ENCODE measurements around the gene CYBC1. TPM values are rescaled to one million over a fixed set of nuclear protein-coding genes. Genes with fewer than 3 reads are reported as not detected.

Gene CYBC1
- total RNA-seq, 1 experiment from 2014 or later: 71.7 TPM

DNA sequence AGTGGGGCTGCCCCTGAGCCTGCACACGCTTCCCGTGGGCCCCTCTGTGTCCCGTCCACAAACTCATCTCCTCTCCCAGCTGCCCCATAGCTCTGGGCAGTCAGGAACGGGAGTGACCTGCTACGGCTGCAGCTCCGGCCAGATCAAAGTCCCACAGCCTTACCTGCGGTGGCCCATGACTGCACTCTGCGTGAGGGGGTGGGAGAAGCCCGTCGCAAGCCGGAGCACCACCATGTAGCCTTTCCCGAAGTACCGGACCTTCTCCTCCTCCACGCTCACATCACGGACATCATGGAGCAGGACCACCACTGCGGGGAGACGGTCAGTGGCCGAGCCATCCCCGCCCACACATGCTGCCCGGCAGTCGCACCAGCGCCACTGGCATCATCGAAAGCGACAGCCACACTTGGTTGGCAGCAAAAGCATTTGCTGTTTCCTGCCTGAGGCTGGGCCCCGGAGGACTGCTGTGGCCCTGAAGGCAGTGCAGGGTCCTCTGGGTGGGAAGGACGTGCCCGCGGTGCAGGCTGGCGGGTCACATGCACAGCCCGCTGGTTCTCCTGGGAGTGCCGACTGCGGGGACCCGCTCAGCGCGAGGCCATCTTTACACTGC lies 6.2 kb downstream of the CYBC1 start:
- Mint-ChIP-seq H3K36me3 (peaks cover 7% of the 10 kb centered on the region), H3K27me3 (ENCODE audit: low read depth) (no peaks in the 10 kb centered on the region), H3K4me3 (no peak overlapping the region), H3K4me1 (peaks cover 13% of the 10 kb centered on the region), H3K9me3 (no peaks in the 10 kb centered on the region), H3K27ac (no peak overlapping the region)
- ChIA-PET POLR2A (no interaction called here), CTCF (no interaction called here)
- ATAC-seq (no peak), DNase-seq (ENCODE audit: low spot score) (no peak)
- 0 out of 2 replicates have a peak, but pooled peaks have one; percentile 16 for TF ChIP-seq TCF7 (CRISPR knock-in tag; IDR thresholded peaks at IDR 0.05; ENCODE audit: low read depth)
- TF ChIP-seq, protein P1, sequence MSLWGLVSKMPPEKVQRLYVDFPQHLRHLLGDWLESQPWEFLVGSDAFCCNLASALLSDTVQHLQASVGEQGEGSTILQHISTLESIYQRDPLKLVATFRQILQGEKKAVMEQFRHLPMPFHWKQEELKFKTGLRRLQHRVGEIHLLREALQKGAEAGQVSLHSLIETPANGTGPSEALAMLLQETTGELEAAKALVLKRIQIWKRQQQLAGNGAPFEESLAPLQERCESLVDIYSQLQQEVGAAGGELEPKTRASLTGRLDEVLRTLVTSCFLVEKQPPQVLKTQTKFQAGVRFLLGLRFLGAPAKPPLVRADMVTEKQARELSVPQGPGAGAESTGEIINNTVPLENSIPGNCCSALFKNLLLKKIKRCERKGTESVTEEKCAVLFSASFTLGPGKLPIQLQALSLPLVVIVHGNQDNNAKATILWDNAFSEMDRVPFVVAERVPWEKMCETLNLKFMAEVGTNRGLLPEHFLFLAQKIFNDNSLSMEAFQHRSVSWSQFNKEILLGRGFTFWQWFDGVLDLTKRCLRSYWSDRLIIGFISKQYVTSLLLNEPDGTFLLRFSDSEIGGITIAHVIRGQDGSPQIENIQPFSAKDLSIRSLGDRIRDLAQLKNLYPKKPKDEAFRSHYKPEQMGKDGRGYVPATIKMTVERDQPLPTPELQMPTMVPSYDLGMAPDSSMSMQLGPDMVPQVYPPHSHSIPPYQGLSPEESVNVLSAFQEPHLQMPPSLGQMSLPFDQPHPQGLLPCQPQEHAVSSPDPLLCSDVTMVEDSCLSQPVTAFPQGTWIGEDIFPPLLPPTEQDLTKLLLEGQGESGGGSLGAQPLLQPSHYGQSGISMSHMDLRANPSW (CRISPR knock-in tag; conservative IDR thresholded peaks at IDR 0.05; ENCODE audit: low read depth): no peak
- TF ChIP-seq, protein P2, sequence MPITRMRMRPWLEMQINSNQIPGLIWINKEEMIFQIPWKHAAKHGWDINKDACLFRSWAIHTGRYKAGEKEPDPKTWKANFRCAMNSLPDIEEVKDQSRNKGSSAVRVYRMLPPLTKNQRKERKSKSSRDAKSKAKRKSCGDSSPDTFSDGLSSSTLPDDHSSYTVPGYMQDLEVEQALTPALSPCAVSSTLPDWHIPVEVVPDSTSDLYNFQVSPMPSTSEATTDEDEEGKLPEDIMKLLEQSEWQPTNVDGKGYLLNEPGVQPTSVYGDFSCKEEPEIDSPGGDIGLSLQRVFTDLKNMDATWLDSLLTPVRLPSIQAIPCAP (CRISPR knock-in tag; IDR thresholded peaks at IDR 0.05): no peak
- no peak for TF ChIP-seq ZNF416 (CRISPR knock-in tag; IDR thresholded peaks at IDR 0.05)

DNA sequence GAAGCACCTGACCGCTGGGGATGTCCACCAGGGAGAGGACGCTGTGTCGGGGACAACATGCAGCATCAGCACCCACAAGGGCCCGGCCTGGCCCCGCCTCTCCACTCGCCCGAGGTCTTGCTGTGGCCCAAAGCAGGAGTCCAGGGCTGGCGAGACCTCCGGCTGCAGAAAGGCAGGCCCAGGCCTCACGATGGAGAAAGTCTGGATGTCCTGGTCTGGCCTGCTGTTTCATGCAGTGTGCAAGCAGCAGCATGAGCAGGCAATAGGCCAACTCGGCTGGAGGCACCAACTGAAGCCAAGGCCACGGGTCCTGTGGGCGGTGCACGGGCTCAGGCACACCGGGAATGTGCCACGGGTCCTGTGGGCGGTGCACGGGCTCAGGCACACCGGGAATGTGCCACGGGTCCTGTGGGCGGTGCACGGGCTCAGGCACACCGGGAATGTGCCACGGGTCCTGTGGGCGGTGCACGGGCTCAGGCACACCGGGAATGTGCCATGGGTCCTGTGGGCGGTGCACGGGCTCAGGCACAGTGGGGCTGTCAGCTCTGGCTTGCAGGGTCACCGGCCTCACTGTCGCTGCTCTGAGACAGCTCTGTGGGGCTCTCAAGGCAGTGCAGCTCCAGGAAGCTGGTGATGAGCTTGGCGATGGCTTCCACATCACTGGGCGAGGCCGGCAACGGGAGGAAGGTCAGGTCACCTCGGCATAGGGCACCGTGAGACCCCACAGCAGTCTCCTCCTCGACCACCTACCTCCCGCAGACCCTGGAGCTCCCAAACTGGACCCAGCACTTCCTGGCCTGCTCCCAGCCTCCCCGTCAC lies 6.9 kb downstream of the CYBC1 start:
- CTCF ChIA-PET: no interaction called here
- no peak for DNase-seq (ENCODE audit: low spot score)
- Mint-ChIP-seq H3K9me3 (no peaks in the 10 kb centered on the region), H3K36me3 (peaks cover 7% of the 10 kb centered on the region), H3K27ac (no peak overlapping the region), H3K4me3 (no peak overlapping the region), H3K27me3 (ENCODE audit: low read depth) (no peaks in the 10 kb centered on the region), H3K4me1 (peaks cover 13% of the 10 kb centered on the region)
- POLR2A ChIA-PET: no interaction called here
- no peak for ATAC-seq
- TF ChIP-seq, protein P3, sequence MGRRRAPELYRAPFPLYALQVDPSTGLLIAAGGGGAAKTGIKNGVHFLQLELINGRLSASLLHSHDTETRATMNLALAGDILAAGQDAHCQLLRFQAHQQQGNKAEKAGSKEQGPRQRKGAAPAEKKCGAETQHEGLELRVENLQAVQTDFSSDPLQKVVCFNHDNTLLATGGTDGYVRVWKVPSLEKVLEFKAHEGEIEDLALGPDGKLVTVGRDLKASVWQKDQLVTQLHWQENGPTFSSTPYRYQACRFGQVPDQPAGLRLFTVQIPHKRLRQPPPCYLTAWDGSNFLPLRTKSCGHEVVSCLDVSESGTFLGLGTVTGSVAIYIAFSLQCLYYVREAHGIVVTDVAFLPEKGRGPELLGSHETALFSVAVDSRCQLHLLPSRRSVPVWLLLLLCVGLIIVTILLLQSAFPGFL (CRISPR knock-in tag; IDR thresholded peaks at IDR 0.05; ENCODE audit: borderline replicate concordance): no peak
- TF ChIP-seq KAT7 (CRISPR knock-in tag; IDR thresholded peaks at IDR 0.05; ENCODE audit: borderline replicate concordance): no peak
- TF ChIP-seq, protein P4, sequence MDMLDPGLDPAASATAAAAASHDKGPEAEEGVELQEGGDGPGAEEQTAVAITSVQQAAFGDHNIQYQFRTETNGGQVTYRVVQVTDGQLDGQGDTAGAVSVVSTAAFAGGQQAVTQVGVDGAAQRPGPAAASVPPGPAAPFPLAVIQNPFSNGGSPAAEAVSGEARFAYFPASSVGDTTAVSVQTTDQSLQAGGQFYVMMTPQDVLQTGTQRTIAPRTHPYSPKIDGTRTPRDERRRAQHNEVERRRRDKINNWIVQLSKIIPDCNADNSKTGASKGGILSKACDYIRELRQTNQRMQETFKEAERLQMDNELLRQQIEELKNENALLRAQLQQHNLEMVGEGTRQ (CRISPR knock-in tag; IDR thresholded peaks at IDR 0.05): no peak

DNA sequence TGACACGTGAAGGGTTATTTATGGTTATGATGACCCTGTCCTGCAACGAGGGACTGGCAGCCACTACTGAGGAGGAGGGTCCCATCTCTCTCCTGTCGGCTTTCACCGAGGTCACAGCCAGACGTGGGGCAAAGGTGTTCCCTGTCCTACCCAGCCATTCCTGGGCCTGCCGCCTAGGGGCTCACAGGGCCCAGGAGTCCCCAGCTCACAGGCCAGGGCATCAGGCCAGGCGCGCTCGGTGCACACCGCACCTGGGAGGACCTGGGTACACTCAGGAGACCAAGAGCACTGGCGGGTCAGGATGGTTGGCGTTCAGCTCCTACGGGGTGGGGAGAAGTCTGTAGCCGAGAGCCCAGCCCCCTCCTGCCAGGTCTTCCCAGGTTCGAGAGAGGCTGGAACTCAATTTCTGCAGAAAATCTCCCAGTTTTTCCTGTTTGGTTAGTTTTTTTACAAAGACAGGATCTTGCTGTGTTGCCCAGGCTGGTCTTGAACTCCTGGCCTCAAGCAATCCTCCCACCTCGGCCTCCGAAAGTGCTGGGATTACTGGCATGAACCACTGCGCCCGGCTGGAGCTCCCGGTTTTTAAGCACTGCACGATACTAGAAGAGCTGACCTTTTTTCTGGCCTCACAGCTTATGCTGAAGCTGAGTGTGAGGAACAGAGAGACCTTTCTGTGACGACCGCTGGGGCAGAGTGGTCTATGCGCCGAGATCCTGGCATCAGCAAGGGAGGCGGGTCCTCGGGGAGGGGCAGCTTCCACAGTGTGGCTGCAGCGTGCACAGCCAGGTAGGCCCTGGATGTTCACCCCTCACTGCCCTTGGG lies 7.7 kb downstream of the CYBC1 start:
- no peak overlapping the region for H3K4me3 Mint-ChIP-seq
- TF ChIP-seq ZNF121 (CRISPR knock-in tag; IDR thresholded peaks at IDR 0.05): peak; percentile 6; the same call in 1 of the 2 replicates
- no peak for TF ChIP-seq SMAD4 (CRISPR knock-in tag; IDR thresholded peaks at IDR 0.05)
- no peak overlapping the region for H3K27ac Mint-ChIP-seq
- no peaks in the 10 kb centered on the region for H3K27me3 Mint-ChIP-seq (ENCODE audit: low read depth)
- ChIA-PET CTCF (interaction anchor here (1.3 kb wide), 1 partner anchor 18 kb away, joined by 5 read pairs; no protein-coding TSS in a partner anchor), POLR2A (no interaction called here)
- no peaks in the 10 kb centered on the region for H3K9me3 Mint-ChIP-seq
- DNase-seq (ENCODE audit: low spot score) (no peak), ATAC-seq (no peak)
- H3K36me3 Mint-ChIP-seq: peaks cover 7% of the 10 kb centered on the region
- H3K4me1 Mint-ChIP-seq: peaks cover 13% of the 10 kb centered on the region

All from WTC11 (cell line).